Cardiac muscle cell (in vitro differentiated cells and primary cell): ENCODE results near the gene ADAMTSL1. TPM values are rescaled to one million over a fixed set of nuclear protein-coding genes. Genes with fewer than 3 reads are reported as not detected.

Experiments used
- DNase-seq, 2 donors: peaks; one replicate each; pipeline versions ENCODE4 v3.0.0 to v3.0.0-alpha.2; 2010 to 2017; ENCODE audit warnings: low read depth in 1 of 2, low spot score in 1 of 2
- H3K27ac ChIP-seq: fragments of 200-600 bp; sonication (generic); 2 replicates; pipeline ENCODE4 v1.5.1; 2016
- H3K27me3 ChIP-seq: fragments of 200-600 bp; sonication (generic); 2 replicates; pipeline ENCODE4 v1.6.0; 2016; ENCODE audit warnings: control low read depth
- H3K36me3 ChIP-seq: fragments of 200-600 bp; sonication (generic); 2 replicates; pipeline ENCODE4 v1.5.1; 2016; ENCODE audit warnings: control low read depth
- H3K4me1 ChIP-seq: fragments of 200-600 bp; sonication (generic); 2 replicates; pipeline ENCODE4 v1.8.1; 2017; ENCODE audit warnings: low read depth, mild to moderate bottlenecking, mixed run types
- H3K4me3 ChIP-seq: fragments of 200-600 bp; sonication (generic); 2 replicates; pipeline ENCODE4 v1.5.1; 2016; ENCODE audit warnings: mild to moderate bottlenecking
- H3K9me3 ChIP-seq: fragments of 200-600 bp; sonication (generic); 2 replicates; pipeline ENCODE4 v1.5.1; 2017; ENCODE audit warnings: low read depth, mild to moderate bottlenecking, control low read depth
- CTCF ChIP-seq: IDR thresholded peaks from 2 replicates; pipeline ENCODE4 v1.5.1; 2012; ENCODE audit warnings: low read depth, mild to moderate bottlenecking, low read length
- polyA plus RNA-seq: library from polyadenylated mRNA; unstranded; fragments of >200 nt; fragmentation: Nextera tagmentation; extraction: Ambion mirVana; gene quantifications from 2 replicates; pipeline ENCODE4 v1.2.1, GENCODE V29; 2016
- total RNA-seq: library from RNA; depleted of rRNA; stranded (reverse); fragments of >200 nt; gene quantifications from 2 replicates; pipeline ENCODE4 v1.2.3, GENCODE V29; 2016

Gene ADAMTSL1
- total and polyA plus RNA-seq, 2 experiments from 2014 or later = 12.6 to 63.0 TPM

- Histone ChIP-seq H3K27me3 (no peaks in the 10 kb centered on the region), H3K27ac (no peak overlapping the region), H3K4me3 (no peak overlapping the region), H3K36me3 (no peaks in the 10 kb centered on the region), H3K4me1 (no peaks in the 10 kb centered on the region), H3K9me3 (no peaks in the 10 kb centered on the region)
- TF ChIP-seq CTCF = no peak
- peak in 1 of 2 donors; percentile 72 for DNase-seq
Measured at GRCh38 chr9:18543406-18544192, 69.6 kb downstream of the ADAMTSL1 start.

- Histone ChIP-seq H3K4me3 (no peak overlapping the region), H3K9me3 (no peaks in the 10 kb centered on the region), H3K36me3 (no peaks in the 10 kb centered on the region), H3K4me1 (no peaks in the 10 kb centered on the region), H3K27me3 (no peaks in the 10 kb centered on the region), H3K27ac (no peak overlapping the region)
- no peak for DNase-seq
- no peak for TF ChIP-seq CTCF
Measured at GRCh38 chr9:18544456-18544855, 70.5 kb downstream of the ADAMTSL1 start.

- no peak for TF ChIP-seq CTCF
- no peaks in the 10 kb centered on the region for H3K9me3 ChIP-seq
- H3K4me1 ChIP-seq = no peaks in the 10 kb centered on the region
- no peaks in the 10 kb centered on the region for H3K36me3 ChIP-seq
- peak in 1 of 2 donors; percentile 49 for DNase-seq
- no peaks in the 10 kb centered on the region for H3K27me3 ChIP-seq
- H3K4me3 ChIP-seq = no peak overlapping the region
- no peak overlapping the region for H3K27ac ChIP-seq
Measured at GRCh38 chr9:18545636-18546360, 71.8 kb downstream of the ADAMTSL1 start.

GRCh38 chr9:18548456-18548855 lies 74.5 kb downstream of the ADAMTSL1 start:
- Histone ChIP-seq H3K27me3 (no peaks in the 10 kb centered on the region), H3K36me3 (no peaks in the 10 kb centered on the region), H3K4me3 (no peak overlapping the region), H3K27ac (no peak overlapping the region), H3K9me3 (no peaks in the 10 kb centered on the region), H3K4me1 (no peaks in the 10 kb centered on the region)
- no peak for DNase-seq
- TF ChIP-seq CTCF = no peak

- Histone ChIP-seq H3K27ac (no peak overlapping the region), H3K4me3 (no peak overlapping the region), H3K9me3 (no peaks in the 10 kb centered on the region), H3K4me1 (no peaks in the 10 kb centered on the region), H3K27me3 (no peaks in the 10 kb centered on the region), H3K36me3 (no peaks in the 10 kb centered on the region)
- no peak for TF ChIP-seq CTCF
- no peak for DNase-seq
Measured at GRCh38 chr9:18549772-18550171, 75.8 kb downstream of the ADAMTSL1 start.
